Epithelial cell of esophagus (primary cell): ENCODE data around the gene PDXDC1.
"Not testable (repeated sequence)": the region's sequence is repeated elsewhere in the genome, so short reads cannot be mapped to it uniquely, and the experiment has no call there.

Experiments used
- DNase-seq: peaks from one replicate; pipeline ENCODE4 v3.0.0; 2010; ENCODE audit warnings: low read depth
- H3K4me3 ChIP-seq: 2 replicates; pipeline ENCODE4 v1.5.1; 2011; ENCODE audit warnings: mild to moderate bottlenecking, low read length, control low read depth
- CTCF ChIP-seq: IDR thresholded peaks from 2 replicates; pipeline ENCODE4 v1.5.1; 2011; ENCODE audit warnings: low read depth, mild to moderate bottlenecking, low read length, control low read depth, inconsistent platforms; ENCODE audit not compliant: insufficient read depth; ENCODE audit errors: missing control alignments

PDXDC1 gene

GRCh38 chr16:14974656-14975417 lies at the start of gene PDXDC1:
Gene PDXDC1 (plus strand): TSS chr16:14975026. CDS start chr16:14975200, 174 bp downstream.
- H3K4me3 ChIP-seq, result peak within 1 kb of the TSS; percentile 74
- peak; percentile 98 for DNase-seq

GRCh38 chr16:14928064-14928714 lies 46.6 kb upstream of the PDXDC1 start:
- peak; percentile 2 for DNase-seq
- not testable (repeated sequence) for H3K4me3 ChIP-seq

- not testable (repeated sequence) for DNase-seq, H3K4me3 ChIP-seq
These were observed 45.6 kb upstream of the PDXDC1 start for GRCh38 chr16:14929176-14929575.

- DNase-seq, H3K4me3 ChIP-seq: not testable (repeated sequence)
These were observed 44.6 kb upstream of the PDXDC1 start for GRCh38 chr16:14930246-14930645.

GRCh38 chr16:14930971-14931370 lies 43.9 kb upstream of the PDXDC1 start:
- DNase-seq, H3K4me3 ChIP-seq: not testable (repeated sequence)

- not testable (repeated sequence) for H3K4me3 ChIP-seq, DNase-seq
These were observed 42.0 kb upstream of the PDXDC1 start for GRCh38 chr16:14932581-14933375.

GRCh38 chr16:14937143-14937542 lies 37.7 kb upstream of the PDXDC1 start, which contains the start of gene NPIPA1:
Gene NPIPA1 (plus strand): TSS chr16:14937443. CDS start chr16:14937443, 0 bp downstream.
- not testable (repeated sequence) for H3K4me3 ChIP-seq, DNase-seq

GRCh38 chr16:14937994-14938393 lies 36.8 kb upstream of the PDXDC1 start:
- H3K4me3 ChIP-seq, DNase-seq: not testable (repeated sequence)

GRCh38 chr16:14942686-14943085 lies 32.1 kb upstream of the PDXDC1 start:
- not testable (repeated sequence) for DNase-seq

GRCh38 chr16:14955546-14956231 lies 19.1 kb upstream of the PDXDC1 start:
- DNase-seq, result no peak
- H3K4me3 ChIP-seq, result no peak overlapping the region
- TF ChIP-seq CTCF, result no peak

More at GRCh38 chr16:14942686-14943085, 32.1 kb upstream of the PDXDC1 start:
- H3K4me3 ChIP-seq, result not testable (repeated sequence)

GRCh38 chr16:14957576-14958322 lies 17.1 kb upstream of the PDXDC1 start:
- no peak for DNase-seq
- TF ChIP-seq CTCF, result no peak
- no peak overlapping the region for H3K4me3 ChIP-seq
